K562 (cell line): Measurements from ENCODE around the gene MED13L. TPM values are rescaled to one million over a fixed set of nuclear protein-coding genes. Genes with fewer than 3 reads are reported as not detected.

Experiments
- ARID2 ChIP-seq: fragments of 450-650 bp; IDR thresholded peaks from 2 replicates; pipeline ENCODE4 v1.6.1; 2017; ENCODE audit warnings: antibody characterized with exemption, mild to moderate bottlenecking
- ARID4B ChIP-seq: sonication (generic); formaldehyde crosslinking; IDR thresholded peaks from 2 replicates; pipeline ENCODE4 v1.8.0; 2022; ENCODE audit warnings: mild to moderate bottlenecking, missing genetic modification reagents
- CBFA2T3 ChIP-seq: fragments of 450-650 bp; IDR thresholded peaks from 2 replicates; pipeline ENCODE4 v1.6.1; 2017
- CCAR2 ChIP-seq: fragments of 200-400 bp; formaldehyde crosslinking; IDR thresholded peaks from 2 replicates; pipeline ENCODE4 v1.6.1; 2017; ENCODE audit warnings: mild to moderate bottlenecking, low read depth, low read length
- FOXK1 ChIP-seq: sonication (generic); formaldehyde crosslinking; IDR thresholded peaks from 2 replicates; pipeline ENCODE4 v1.8.0; 2022; ENCODE audit warnings: missing genetic modification reagents, mild to moderate bottlenecking, borderline replicate concordance
- GMEB1 ChIP-seq: fragments of 250-450 bp; sonication (Bioruptor Pico); IDR thresholded peaks from 2 replicates; pipeline ENCODE4 v1.4.0; 2020; ENCODE audit warnings: mild to moderate bottlenecking
- MLX ChIP-seq, 2 experiments: fragments of 450-650 bp in 1 of 2; sonication (generic) in 1 of 2; formaldehyde crosslinking; conservative IDR thresholded peaks; 2 replicates each; pipeline versions ENCODE4 v1.4.0 to v1.8.1; 2020 to 2022; ENCODE audit warnings: mild to moderate bottlenecking in 1 of 2, missing genetic modification reagents in 1 of 2
- MNT ChIP-seq, 2 experiments: fragments of 450-650 bp; conservative IDR thresholded peaks; 2 replicates each; pipeline ENCODE4 v1.6.1; 2017; ENCODE audit warnings: mild to moderate bottlenecking in 2 of 2, moderate library complexity in 2 of 2
- POLR2AphosphoS5 ChIP-seq: IDR thresholded peaks from 2 replicates; pipeline ENCODE4 v1.6.1; 2011; ENCODE audit warnings: mild to moderate bottlenecking, low read depth, low read length, moderate library complexity; ENCODE audit not compliant: control insufficient read depth, insufficient read depth
- RAD21 ChIP-seq, 2 experiments: fragments of 250-450 bp in 1 of 2; fragments of 450-650 bp in 1 of 2; sonication (Bioruptor Pico) in 1 of 2; formaldehyde crosslinking in 1 of 2; IDR thresholded peaks in 1 of 2; conservative IDR thresholded peaks in 1 of 2; 2 replicates each; pipeline versions ENCODE4 v1.4.0 to v1.8.0; 2020 to 2022; ENCODE audit warnings: mild to moderate bottlenecking in 2 of 2, moderate library complexity in 1 of 2
- SMARCA5 ChIP-seq: fragments of 450-650 bp; IDR thresholded peaks from 2 replicates; pipeline ENCODE4 v1.6.1; 2016
- ZNF639 ChIP-seq, 2 experiments: fragments of 200-800 bp in 1 of 2; sonication (Bioruptor generic) in 1 of 2; sonication (generic) in 1 of 2; formaldehyde crosslinking in 1 of 2; IDR thresholded peaks in 1 of 2; conservative IDR thresholded peaks in 1 of 2; 2 replicates each; pipeline versions ENCODE4 v1.5.0 to v1.6.1; 2016 to 2020; ENCODE audit warnings: missing compliant biosample characterization in 1 of 2, missing genetic modification characterization in 1 of 2, missing genetic modification reagents in 1 of 2
- polyA plus RNA-seq, 8 experiments: library from polyadenylated mRNA; depleted of rRNA in 4 of 8; stranded (reverse) in 5 of 8; unstranded in 3 of 8; fragments of >200 nt; fragmentation: Nextera tagmentation in 2 of 8; fragmentation: Illumina TruSeq in 1 of 8; extraction: Ambion mirVana in 2 of 8; extraction: Trizol in 1 of 8; gene quantifications; 2 replicates each; pipeline versions ENCODE4 v1.2.1 to v1.2.3, GENCODE V29; 2011 to 2014; ENCODE audit warnings: inconsistent platforms in 1 of 8, missing spikeins in 1 of 8
- total RNA-seq, 7 experiments: library from RNA; depleted of rRNA in 6 of 7; stranded (reverse); fragments of >200 nt in 6 of 7; fragmentation: Illumina TruSeq in 2 of 7; extraction: Trizol in 2 of 7; gene quantifications; 2 replicates each; pipeline versions ENCODE4 v1.2.1 to v1.2.3, GENCODE V29; 2011 to 2021; ENCODE audit warnings: low replicate concordance in 1 of 7

MED13L gene
- total and polyA plus RNA-seq, 9 of the 15 experiments (the other 6 are each of a cell fraction or from before 2014, with no cell fraction given) = 13.4 to 90.3 (median 36.9) TPM

- TF ChIP-seq MNT (conservative IDR thresholded peaks at IDR 0.05) (no peak), POLR2AphosphoS5 (peak; percentile 46; the same call in 1 of the 2 replicates), GMEB1 (CRISPR knock-in tag) (no peak), ARID2 (no peak), CCAR2 (no peak), MLX (CRISPR knock-in tag; conservative IDR thresholded peaks at IDR 0.05) (no peak), CBFA2T3 (no peak), FOXK1 (no peak), SMARCA5 (no peak), ARID4B (CRISPR knock-in tag) (no peak), ZNF639 (CRISPR knock-in tag; conservative IDR thresholded peaks at IDR 0.05 in 1 of 2, IDR thresholded peaks at IDR 0.05 in 1 of 2) (peak in 1 of 2 experiments; percentile 92; a peak in 2 of 4 replicates), RAD21 (CRISPR knock-in tag; conservative IDR thresholded peaks at IDR 0.05 in 1 of 2, IDR thresholded peaks at IDR 0.05 in 1 of 2) (peak; percentile 42 to 57)
Measured at GRCh38 chr12:116277467-116278278, at the start of gene MED13L (continued).
